Loucy (cell line): ENCODE data around the gene TLCD4.

Source experiments
- H2AFZ ChIP-seq: fragments of 200-600 bp; sonication (generic); 2 replicates; pipeline ENCODE4 v1.6.0; 2016; ENCODE audit warnings: antibody characterized with exemption, mild to moderate bottlenecking, low read length, moderate library complexity
- H3F3A ChIP-seq: fragments of 200-600 bp; 2 replicates; pipeline ENCODE4 v1.6.0; 2016; ENCODE audit warnings: antibody characterized with exemption, low read depth, mild to moderate bottlenecking
- H3K27me3 ChIP-seq: fragments of 200-600 bp; sonication (generic); 2 replicates; pipeline ENCODE4 v1.6.1; 2014; ENCODE audit warnings: low read length, mild to moderate bottlenecking; ENCODE audit not compliant: insufficient read depth, poor library complexity, severe bottlenecking
- H3K36me3 ChIP-seq: fragments of 200-600 bp; sonication (generic); 2 replicates; pipeline ENCODE4 v1.6.1; 2016; ENCODE audit warnings: low read length; ENCODE audit not compliant: insufficient read depth
- H3K4me1 ChIP-seq: fragments of 200-600 bp; sonication (generic); 2 replicates; pipeline ENCODE4 v1.5.1; 2014; ENCODE audit warnings: low read length, mild to moderate bottlenecking; ENCODE audit not compliant: insufficient read depth, poor library complexity, severe bottlenecking
- H3K4me2 ChIP-seq: fragments of 200-600 bp; sonication (generic); 2 replicates; pipeline ENCODE4 v1.6.0; 2014; ENCODE audit warnings: antibody characterized with exemption, low read length, low read depth, mild to moderate bottlenecking; ENCODE audit not compliant: poor library complexity, severe bottlenecking
- H3K4me3 ChIP-seq: fragments of 200-600 bp; sonication (generic); 2 replicates; pipeline ENCODE4 v1.5.1; 2014; ENCODE audit warnings: low read length, mild to moderate bottlenecking, mixed read lengths; ENCODE audit not compliant: poor library complexity, severe bottlenecking
- H3K79me2 ChIP-seq: fragments of 200-600 bp; sonication (generic); 2 replicates; pipeline ENCODE4 v1.6.1; 2014; ENCODE audit warnings: low read length; ENCODE audit not compliant: insufficient read depth
- H3K9ac ChIP-seq: fragments of 200-600 bp; sonication (generic); 2 replicates; pipeline ENCODE4 v1.6.0; 2014; ENCODE audit warnings: mild to moderate bottlenecking, low read depth, low read length, moderate library complexity; ENCODE audit not compliant: poor library complexity, severe bottlenecking
- H3K9me2 ChIP-seq: fragments of 200-600 bp; sonication (generic); replicated peaks from 2 replicates; pipeline ENCODE4 v1.6.1; 2016; ENCODE audit warnings: low read depth, low read length, mixed read lengths
- H3K9me3 ChIP-seq: fragments of 200-600 bp; sonication (generic); 2 replicates; pipeline ENCODE4 v1.6.1; 2014; ENCODE audit warnings: mild to moderate bottlenecking, antibody characterized with exemption, low read length, low read depth; ENCODE audit not compliant: insufficient read depth
- H4K20me1 ChIP-seq: fragments of 200-600 bp; sonication (generic); 2 replicates; pipeline ENCODE4 v1.6.0; 2014; ENCODE audit warnings: antibody characterized with exemption, low read length, mild to moderate bottlenecking; ENCODE audit not compliant: insufficient read depth, poor library complexity, severe bottlenecking
- EZH2phosphoT487 ChIP-seq: fragments of 200-600 bp; IDR thresholded peaks from 2 replicates; pipeline ENCODE4 v1.6.1; 2018; ENCODE audit warnings: antibody characterized with exemption, mild to moderate bottlenecking, moderate library complexity, borderline replicate concordance
- TF ChIP-seq, protein P1 (sequence below): fragments of 200-600 bp; sonication (generic); conservative IDR thresholded peaks from 2 replicates; pipeline ENCODE4 v1.5.1; 2014; ENCODE audit warnings: mild to moderate bottlenecking, antibody characterized with exemption, low read length

TLCD4 gene

GRCh38 chr1:95139039-95139438 is 21.9 kb downstream of the TLCD4 start:
- Histone ChIP-seq H3K79me2 (no peaks in the 10 kb centered on the region), H3K4me3 (no peak overlapping the region), H2AFZ (no peak overlapping the region), H3K4me1 (no peaks in the 10 kb centered on the region), H3F3A (no peaks in the 10 kb centered on the region), H3K27me3 (no peaks in the 10 kb centered on the region), H3K9me2 (no peaks in the 10 kb centered on the region), H3K4me2 (no peak overlapping the region), H3K36me3 (no peaks in the 10 kb centered on the region), H3K9me3 (no peaks in the 10 kb centered on the region), H3K9ac (no peak overlapping the region), H4K20me1 (no peaks in the 10 kb centered on the region)
- TF ChIP-seq, protein P1, sequence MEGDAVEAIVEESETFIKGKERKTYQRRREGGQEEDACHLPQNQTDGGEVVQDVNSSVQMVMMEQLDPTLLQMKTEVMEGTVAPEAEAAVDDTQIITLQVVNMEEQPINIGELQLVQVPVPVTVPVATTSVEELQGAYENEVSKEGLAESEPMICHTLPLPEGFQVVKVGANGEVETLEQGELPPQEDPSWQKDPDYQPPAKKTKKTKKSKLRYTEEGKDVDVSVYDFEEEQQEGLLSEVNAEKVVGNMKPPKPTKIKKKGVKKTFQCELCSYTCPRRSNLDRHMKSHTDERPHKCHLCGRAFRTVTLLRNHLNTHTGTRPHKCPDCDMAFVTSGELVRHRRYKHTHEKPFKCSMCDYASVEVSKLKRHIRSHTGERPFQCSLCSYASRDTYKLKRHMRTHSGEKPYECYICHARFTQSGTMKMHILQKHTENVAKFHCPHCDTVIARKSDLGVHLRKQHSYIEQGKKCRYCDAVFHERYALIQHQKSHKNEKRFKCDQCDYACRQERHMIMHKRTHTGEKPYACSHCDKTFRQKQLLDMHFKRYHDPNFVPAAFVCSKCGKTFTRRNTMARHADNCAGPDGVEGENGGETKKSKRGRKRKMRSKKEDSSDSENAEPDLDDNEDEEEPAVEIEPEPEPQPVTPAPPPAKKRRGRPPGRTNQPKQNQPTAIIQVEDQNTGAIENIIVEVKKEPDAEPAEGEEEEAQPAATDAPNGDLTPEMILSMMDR, result no peak
- TF ChIP-seq EZH2phosphoT487, result no peak

- no peaks in the 10 kb centered on the region for H3K9me3 ChIP-seq
- H3K4me1 ChIP-seq, result no peaks in the 10 kb centered on the region
- no peak for TF ChIP-seq EZH2phosphoT487
- TF ChIP-seq, protein P1, result no peak
- H3K36me3 ChIP-seq, result no peaks in the 10 kb centered on the region
- no peaks in the 10 kb centered on the region for H3K9me2 ChIP-seq
- no peak overlapping the region for H2AFZ ChIP-seq
- no peak overlapping the region for H3K4me3 ChIP-seq
- no peaks in the 10 kb centered on the region for H3K79me2 ChIP-seq
- H3K4me2 ChIP-seq, result no peak overlapping the region
- H3K9ac ChIP-seq, result no peak overlapping the region
- H4K20me1 ChIP-seq, result no peaks in the 10 kb centered on the region
- no peaks in the 10 kb centered on the region for H3F3A ChIP-seq
- H3K27me3 ChIP-seq, result no peaks in the 10 kb centered on the region
These were observed 23.6 kb downstream of the TLCD4 start for GRCh38 chr1:95140791-95141190.

- Histone ChIP-seq H2AFZ (no peak overlapping the region), H3K4me2 (no peak overlapping the region), H3K9me2 (no peaks in the 10 kb centered on the region), H3K27me3 (no peaks in the 10 kb centered on the region), H3F3A (no peaks in the 10 kb centered on the region), H3K9me3 (no peaks in the 10 kb centered on the region), H3K79me2 (no peaks in the 10 kb centered on the region), H4K20me1 (no peaks in the 10 kb centered on the region), H3K9ac (no peak overlapping the region), H3K4me3 (no peak overlapping the region), H3K36me3 (no peaks in the 10 kb centered on the region), H3K4me1 (no peaks in the 10 kb centered on the region)
- TF ChIP-seq, protein P1, result no peak
- no peak for TF ChIP-seq EZH2phosphoT487
These were observed 28.3 kb downstream of the TLCD4 start for GRCh38 chr1:95145493-95145892.
